Activated CD8-positive, alpha-beta memory T cell treated with anti-CD3 and anti-CD28 coated beads, Interleukin-2, amount 10 ng/mL, durations not matched to agents 7 days and 5 days (primary cell): ENCODE data around the gene ARMC12. TPM values are rescaled to one million over a fixed set of nuclear protein-coding genes. Genes with fewer than 3 reads are reported as not detected.
A peak's percentile ranks its signal among the peaks of the same experiment; 100 is the strongest.

Source experiments
- ATAC-seq: fragments of 150-1000 bp; cut with Tn5 transposase; one replicate; pipeline ENCODE4 v1.10.0; 2021; ENCODE audit warnings: moderate library complexity
- CTCF ChIA-PET: fragments of 350-600 bp; sonication (Branson Sonifier 250); formaldehyde crosslinking; loops from one replicate; lab custom pipeline; 2021; ENCODE audit warnings: antibody characterized with exemption; lab: Charles Lee
- DNase-seq: peaks from one replicate; pipeline ENCODE4 v3.0.0-alpha.2; 2020
- H3K27ac Mint-ChIP-seq: one replicate; pipeline ENCODE4 v1.8.0; 2021; ENCODE audit warnings: mild to moderate bottlenecking, mixed read lengths
- H3K27me3 Mint-ChIP-seq: one replicate; pipeline ENCODE4 v1.8.0; 2021; ENCODE audit warnings: mixed read lengths
- H3K36me3 Mint-ChIP-seq: one replicate; pipeline ENCODE4 v1.8.0; 2021; ENCODE audit warnings: mild to moderate bottlenecking, mixed read lengths
- H3K4me1 Mint-ChIP-seq: one replicate; pipeline ENCODE4 v1.8.0; 2021; ENCODE audit warnings: mixed read lengths
- H3K4me3 Mint-ChIP-seq: one replicate; pipeline ENCODE4 v1.8.0; 2021; ENCODE audit warnings: mild to moderate bottlenecking, moderate library complexity, mixed read lengths
- H3K9me3 Mint-ChIP-seq: one replicate; pipeline ENCODE4 v1.8.0; 2022; ENCODE audit warnings: low read depth, mixed read lengths
- total RNA-seq, 2 experiments: library from RNA; stranded (reverse); gene quantifications; one replicate each; pipeline ENCODE4 v1.2.3, GENCODE V29; 2021

Gene ARMC12
- total RNA-seq, 2 experiments from 2014 or later = 0.45 to 0.96 TPM

DNA sequence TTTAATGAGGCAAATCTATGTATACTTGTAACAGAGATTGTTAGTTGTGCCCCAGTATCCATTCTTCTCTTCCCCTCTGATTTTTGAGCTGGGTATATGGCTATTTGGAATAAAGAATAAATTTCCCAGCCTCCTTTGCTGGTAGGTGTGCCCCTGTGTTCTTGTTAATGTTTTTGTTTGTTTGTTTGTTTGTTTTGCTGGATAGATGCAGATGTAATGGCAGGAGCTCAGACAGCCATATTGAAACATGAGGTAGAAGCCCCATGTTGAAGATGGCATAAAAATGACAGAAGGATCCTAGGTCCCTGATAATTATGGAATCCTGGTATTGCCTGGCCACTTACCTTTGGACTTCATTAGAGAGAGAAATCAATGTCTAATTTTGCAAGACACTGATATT lies 28.2 kb upstream of the ARMC12 start:
- Mint-ChIP-seq H3K27ac (no peak overlapping the region), H3K27me3 (no peaks in the 10 kb centered on the region), H3K36me3 (peaks cover 7% of the 10 kb centered on the region), H3K9me3 (peaks cover 2% of the 10 kb centered on the region), H3K4me3 (no peak overlapping the region), H3K4me1 (peaks cover 23% of the 10 kb centered on the region)
- DNase-seq (no peak), ATAC-seq (no peak)
- CTCF ChIA-PET = interaction anchor here (0.6 to 0.7 kb wide), 2 partner anchors 114 to 156 kb away, joined by 3 read pairs; no protein-coding TSS in a partner anchor

DNA sequence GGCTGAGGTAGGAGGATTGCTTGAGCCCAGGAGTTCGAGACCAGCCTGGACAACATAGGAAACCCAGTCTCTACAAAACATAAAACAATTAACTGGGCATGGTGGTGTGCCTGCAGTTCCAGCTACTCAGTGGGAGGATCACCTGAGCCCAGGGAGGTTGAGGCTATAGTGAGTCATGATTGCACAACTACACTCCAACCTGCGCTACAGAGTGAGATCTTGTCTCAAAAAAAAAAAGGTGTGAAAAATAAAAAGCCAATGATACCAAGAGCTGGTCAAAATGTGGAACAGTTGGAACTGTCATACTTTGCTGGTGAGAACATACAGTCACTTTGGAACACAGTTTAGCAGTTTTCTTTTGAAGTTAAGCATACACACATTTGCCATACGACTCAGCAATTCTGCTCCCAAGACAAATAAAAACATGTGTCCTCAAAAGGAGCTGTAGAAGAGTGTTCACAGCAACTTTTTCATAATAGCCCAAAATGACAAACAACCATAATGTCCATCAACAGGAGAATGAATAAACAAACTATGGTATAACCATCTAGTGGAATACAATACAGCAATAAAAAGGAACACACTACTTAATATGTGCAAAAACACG lies 26.5 kb upstream of the ARMC12 start:
- peak; percentile 59 for DNase-seq
- peaks cover 2% of the 10 kb centered on the region for H3K9me3 Mint-ChIP-seq
- peak overlapping the region; percentile 41 for H3K27ac Mint-ChIP-seq
- H3K27me3 Mint-ChIP-seq = no peaks in the 10 kb centered on the region
- H3K4me1 Mint-ChIP-seq = peaks cover 25% of the 10 kb centered on the region
- CTCF ChIA-PET = interaction anchor here (1.0 to 2.0 kb wide), 8 partner anchors 12 to 64 kb away, joined by 3 to 6 read pairs (median 4); partner anchors contain the start of gene ARMC12
- peak; percentile 91 for ATAC-seq
- H3K36me3 Mint-ChIP-seq = peaks cover 2% of the 10 kb centered on the region
- no peak overlapping the region for H3K4me3 Mint-ChIP-seq

DNA sequence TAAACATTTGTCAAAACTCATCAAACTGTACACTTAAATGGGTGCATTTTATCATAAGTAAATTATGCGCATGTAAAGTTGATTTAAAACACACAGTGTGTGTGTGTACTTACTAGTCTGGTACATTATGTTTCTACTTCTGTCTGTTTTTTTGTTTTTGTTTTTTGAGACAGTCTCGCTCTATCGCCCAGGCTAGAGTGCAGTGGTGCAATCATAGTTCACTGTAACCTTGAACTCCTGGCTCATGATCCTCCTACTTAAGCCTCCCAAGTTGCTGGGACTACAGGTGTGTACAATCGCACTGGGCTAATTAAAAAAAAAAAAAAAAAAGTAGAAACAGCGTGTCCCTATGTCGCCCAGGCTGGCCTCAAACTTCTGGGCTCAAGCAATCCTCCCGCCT lies 25.1 kb upstream of the ARMC12 start:
- Mint-ChIP-seq H3K27ac (no peak overlapping the region), H3K27me3 (no peaks in the 10 kb centered on the region), H3K4me3 (no peak overlapping the region), H3K4me1 (peaks cover 23% of the 10 kb centered on the region), H3K9me3 (peaks cover 2% of the 10 kb centered on the region), H3K36me3 (peaks cover 2% of the 10 kb centered on the region)
- DNase-seq (no peak), ATAC-seq (no peak)
- CTCF ChIA-PET = interaction anchor here (1.1 to 1.5 kb wide), 3 partner anchors 23 to 30 kb away, joined by 3 read pairs; partner anchors contain the start of gene FKBP5

DNA sequence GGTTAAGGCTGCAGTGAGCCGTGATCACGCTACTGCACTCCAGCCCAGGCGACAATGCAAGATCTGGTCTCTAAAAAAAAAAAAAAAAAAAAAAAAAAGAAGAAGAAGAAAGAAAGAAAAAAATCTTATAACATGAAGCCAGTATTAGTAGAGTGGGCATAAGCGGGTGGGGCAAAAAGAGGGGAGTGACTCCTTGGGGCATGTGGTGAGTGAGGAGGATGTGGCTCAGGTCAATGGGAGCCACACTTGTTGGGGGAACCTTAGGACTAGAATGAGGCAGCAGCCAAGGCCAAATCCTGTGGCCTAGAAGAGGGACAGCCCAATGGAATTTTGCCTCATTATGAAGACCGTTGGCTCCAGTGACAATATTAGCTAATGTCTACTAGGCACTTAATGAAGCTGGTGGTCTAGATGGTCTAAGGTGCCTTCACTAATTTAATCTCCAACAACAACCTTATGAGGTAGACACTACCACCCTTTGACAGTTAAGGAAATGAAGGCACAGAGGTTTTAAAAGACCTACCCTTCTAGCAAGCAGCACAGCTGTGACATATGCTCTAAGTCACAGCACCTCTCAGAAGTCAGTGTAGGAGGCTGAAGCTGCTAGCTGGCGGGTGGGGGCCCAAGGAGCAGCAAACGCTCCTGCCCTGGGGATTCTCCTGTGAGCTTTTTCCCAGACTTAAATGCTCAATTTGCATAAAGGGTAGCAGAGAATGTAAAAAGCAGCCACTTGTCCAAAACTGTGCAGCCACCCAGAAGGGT lies 23.6 kb upstream of the ARMC12 start:
- CTCF ChIA-PET = interaction anchor here (0.7 to 1.5 kb wide), 4 partner anchors 9 to 24 kb away, joined by 3 to 5 read pairs (median 4); partner anchors contain the start of gene ARMC12
- Mint-ChIP-seq H3K9me3 (peaks cover 2% of the 10 kb centered on the region), H3K4me3 (no peak overlapping the region), H3K4me1 (peaks cover 29% of the 10 kb centered on the region), H3K27ac (no peak overlapping the region), H3K27me3 (no peaks in the 10 kb centered on the region), H3K36me3 (peaks cover 2% of the 10 kb centered on the region)
- ATAC-seq (no peak), DNase-seq (no peak)

DNA sequence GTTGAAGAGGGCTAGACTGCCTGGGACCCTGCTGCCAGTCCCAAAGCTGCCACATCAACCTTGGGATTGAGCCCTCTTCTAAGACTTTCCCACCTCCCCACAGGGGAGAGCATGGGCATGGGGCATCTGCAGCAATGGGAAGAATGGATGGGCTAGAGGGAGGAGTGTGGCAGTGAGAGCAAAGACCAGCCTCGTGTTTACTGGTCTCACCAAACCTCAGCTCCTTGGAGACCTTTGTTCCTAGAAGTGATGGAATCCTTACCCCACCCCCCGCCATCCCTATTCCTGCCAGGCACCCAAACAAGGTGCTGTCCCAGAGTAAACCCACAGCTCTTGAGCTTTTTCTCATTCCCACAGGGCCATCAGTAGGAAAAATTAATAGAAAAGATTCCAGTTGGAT lies 20.0 kb upstream of the ARMC12 start:
- no peaks in the 10 kb centered on the region for H3K27me3 Mint-ChIP-seq
- DNase-seq = no peak

DNA sequence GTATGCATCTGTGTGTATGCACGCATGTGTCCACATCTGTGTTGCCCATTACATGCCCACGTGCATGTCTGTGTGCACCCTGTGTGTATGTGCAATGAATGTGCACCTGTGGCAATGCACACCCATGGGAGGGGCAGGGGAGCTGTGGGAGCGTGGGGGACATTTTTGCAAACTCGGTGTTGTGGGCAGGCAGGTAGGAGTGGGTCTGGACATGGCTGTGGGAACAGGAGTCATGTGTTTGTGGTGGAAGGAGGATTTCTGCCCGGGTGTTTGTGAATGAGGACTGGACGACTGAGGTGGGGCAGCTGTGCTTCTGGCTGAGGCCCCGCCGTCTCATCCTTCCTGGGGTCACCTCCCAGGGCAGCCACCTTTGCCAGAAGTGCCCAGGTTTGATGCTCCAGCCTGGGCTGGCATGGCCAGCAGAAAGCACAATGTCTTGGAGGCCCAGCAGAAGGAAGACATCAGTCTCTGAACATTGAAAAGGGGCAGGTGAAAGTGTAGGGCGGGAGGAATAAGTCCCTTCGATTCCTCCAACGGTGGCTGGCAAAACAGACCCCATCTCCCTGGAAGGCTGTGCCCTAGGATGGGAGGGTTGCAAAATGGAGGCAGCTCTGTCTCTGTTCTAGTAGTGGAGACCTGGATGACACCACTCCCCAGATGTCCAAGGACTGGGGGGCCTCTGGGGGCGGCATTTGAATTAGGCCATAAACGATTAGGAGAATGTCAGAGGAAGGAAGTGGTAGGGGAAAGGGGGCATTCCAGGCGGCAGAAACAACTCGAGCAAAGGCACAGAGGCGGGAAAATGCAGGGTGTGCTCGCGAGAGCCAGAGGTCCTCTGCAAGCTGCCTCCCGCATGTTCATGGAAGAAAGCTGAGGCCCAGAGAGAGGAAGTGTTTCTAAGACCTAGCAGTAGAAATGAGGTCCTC lies 19.1 kb upstream of the ARMC12 start:
- peaks cover 41% of the 10 kb centered on the region for H3K4me1 Mint-ChIP-seq
- H3K36me3 Mint-ChIP-seq = no peaks in the 10 kb centered on the region
- no peak for ATAC-seq
- no peaks in the 10 kb centered on the region for H3K9me3 Mint-ChIP-seq
- no peak overlapping the region for H3K4me3 Mint-ChIP-seq
- no peaks in the 10 kb centered on the region for H3K27me3 Mint-ChIP-seq
- H3K27ac Mint-ChIP-seq = no peak overlapping the region
- no peak for DNase-seq
- CTCF ChIA-PET = interaction anchor here (4.4 kb wide), 1 partner anchor 19 kb away, joined by 17 read pairs; the partner anchor contains the start of gene ARMC12

More for the DNA sequence above, 20.0 kb upstream of the ARMC12 start:
- no peak for ATAC-seq
- H3K4me1 Mint-ChIP-seq = peaks cover 41% of the 10 kb centered on the region
- CTCF ChIA-PET = interaction anchor here (4.4 kb wide), 1 partner anchor 20 kb away, joined by 17 read pairs; the partner anchor contains the start of gene ARMC12
- no peak overlapping the region for H3K4me3 Mint-ChIP-seq
- no peaks in the 10 kb centered on the region for H3K9me3 Mint-ChIP-seq
- no peaks in the 10 kb centered on the region for H3K36me3 Mint-ChIP-seq
- H3K27ac Mint-ChIP-seq = no peak overlapping the region

DNA sequence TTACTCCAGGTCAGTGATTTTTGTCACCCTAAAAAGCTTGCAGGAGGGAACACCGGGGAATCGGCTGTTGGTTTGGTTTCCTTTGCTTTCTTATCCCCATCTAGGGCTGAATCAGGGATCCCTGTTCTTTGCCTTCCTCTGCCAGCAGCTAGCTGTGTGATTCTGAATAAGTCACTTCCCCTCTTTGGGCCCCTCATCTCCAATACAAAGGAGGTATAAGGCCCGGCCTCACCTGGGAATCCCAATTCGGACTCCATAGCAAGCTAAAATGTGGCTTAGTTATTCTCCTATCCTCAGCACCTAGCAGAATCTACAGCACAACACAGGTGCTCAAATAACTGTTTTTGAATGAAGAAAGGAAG lies 18.5 kb upstream of the ARMC12 start:
- CTCF ChIA-PET = interaction anchor here (4.4 kb wide), 1 partner anchor 18 kb away, joined by 17 read pairs; the partner anchor contains the start of gene ARMC12
- no peak for DNase-seq
- ATAC-seq = no peak
- peak overlapping the region; percentile 64 for H3K27ac Mint-ChIP-seq
- no peaks in the 10 kb centered on the region for H3K27me3 Mint-ChIP-seq
- no peaks in the 10 kb centered on the region for H3K9me3 Mint-ChIP-seq
- peaks cover 37% of the 10 kb centered on the region for H3K4me1 Mint-ChIP-seq
- no peaks in the 10 kb centered on the region for H3K36me3 Mint-ChIP-seq
- H3K4me3 Mint-ChIP-seq = no peak overlapping the region

DNA sequence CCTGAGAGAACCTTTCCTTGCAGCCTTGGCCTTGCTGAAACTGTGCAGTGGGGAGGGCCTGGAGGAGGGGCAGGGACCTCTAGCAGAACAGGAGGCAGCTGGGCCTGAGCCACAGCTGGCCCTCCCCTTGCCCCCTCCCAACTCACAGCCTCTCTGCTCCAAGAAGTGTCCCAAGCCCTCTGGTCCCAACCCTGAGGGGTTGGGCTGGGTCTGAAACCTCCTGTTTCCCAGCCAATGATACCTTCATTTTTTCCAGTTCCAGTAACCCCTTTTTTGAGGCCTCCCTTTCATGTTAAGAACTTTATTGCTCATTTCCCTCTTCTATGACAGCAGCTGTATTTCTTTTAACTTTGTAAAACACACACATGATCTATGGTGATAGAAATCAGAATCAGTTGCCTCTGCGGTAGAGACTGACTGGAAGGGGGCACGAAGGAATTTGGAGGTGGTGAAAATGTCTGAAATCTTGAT lies 17.9 kb upstream of the ARMC12 start:
- Mint-ChIP-seq H3K36me3 (no peaks in the 10 kb centered on the region), H3K9me3 (no peaks in the 10 kb centered on the region), H3K4me1 (peaks cover 34% of the 10 kb centered on the region), H3K4me3 (no peak overlapping the region), H3K27ac (peak overlapping the region; percentile 64), H3K27me3 (no peaks in the 10 kb centered on the region)
- ATAC-seq = peak; percentile 29
- CTCF ChIA-PET = interaction anchor here (4.4 kb wide), 1 partner anchor 17 kb away, joined by 17 read pairs; the partner anchor contains the start of gene ARMC12
- DNase-seq = no peak

DNA sequence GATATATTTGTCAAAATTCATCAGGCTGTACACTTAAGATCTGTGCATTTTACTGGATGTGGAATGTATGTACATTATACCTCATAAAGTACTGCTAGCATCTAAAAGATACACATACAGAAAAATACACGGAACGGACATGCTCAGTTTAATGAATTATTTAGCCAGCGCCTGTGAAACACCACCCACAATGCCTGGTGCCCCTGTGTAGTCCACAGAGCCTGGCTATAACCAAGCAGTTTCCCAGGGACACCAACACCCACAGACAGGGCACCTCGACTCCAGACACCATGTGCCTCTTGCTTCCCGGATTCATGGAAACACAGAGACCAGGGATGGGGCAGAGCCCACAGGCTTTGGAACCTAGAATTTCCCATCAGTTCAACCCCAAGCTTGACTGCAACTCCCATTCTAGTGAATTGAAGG lies 17.4 kb upstream of the ARMC12 start:
- CTCF ChIA-PET = interaction anchor here (1.0 to 4.4 kb wide), 2 partner anchors 9 to 17 kb away, joined by 3 to 17 read pairs; partner anchors contain the start of gene ARMC12
- H3K4me3 Mint-ChIP-seq = no peak overlapping the region

DNA sequence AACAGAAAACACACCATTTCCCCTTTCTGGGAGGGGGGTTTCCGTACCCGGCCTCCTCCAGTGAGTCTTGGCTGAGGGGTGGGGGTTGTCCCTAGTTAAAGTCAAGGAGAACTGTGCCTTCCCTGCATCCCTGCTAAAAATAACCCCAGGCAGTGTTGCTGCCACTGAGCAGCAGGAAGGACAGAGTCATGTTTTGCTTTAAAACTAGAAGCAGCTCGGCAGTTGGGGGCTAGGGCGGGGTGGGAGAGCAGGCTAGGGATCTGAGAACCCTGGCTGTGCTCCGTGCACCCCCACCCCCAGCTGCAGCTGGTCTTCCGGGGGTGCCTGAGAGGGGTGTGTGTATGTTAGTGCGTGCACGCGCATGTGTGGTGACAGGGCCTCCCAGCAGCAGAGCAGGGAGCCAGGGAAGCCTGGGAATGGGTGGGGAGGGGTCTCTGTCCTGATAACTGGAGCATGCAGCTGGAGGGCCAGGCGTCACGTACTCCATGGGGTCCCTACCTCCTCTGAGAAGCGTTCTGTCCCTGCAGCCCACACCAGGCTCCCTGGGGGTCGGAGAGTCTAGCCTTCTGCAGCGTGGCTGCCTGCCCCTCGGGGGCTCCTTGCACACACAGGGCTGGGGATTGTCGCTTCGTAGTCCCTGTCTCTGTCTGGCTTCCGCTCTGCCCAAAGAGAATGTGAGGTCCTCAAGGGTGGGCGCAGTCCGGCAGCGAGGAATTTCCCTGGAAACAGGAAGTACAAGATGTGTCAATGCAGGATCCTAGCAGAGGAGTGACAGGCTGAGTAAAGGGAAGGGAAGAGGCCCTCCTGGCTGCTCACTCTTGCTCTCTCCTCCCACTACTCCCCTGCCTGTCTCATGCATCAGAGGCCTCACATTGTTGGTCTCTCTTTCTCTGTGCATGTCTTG lies 16.8 kb upstream of the ARMC12 start:
- Mint-ChIP-seq H3K4me1 (peaks cover 34% of the 10 kb centered on the region), H3K27me3 (no peaks in the 10 kb centered on the region)

More for the DNA sequence above, 17.4 kb upstream of the ARMC12 start:
- Mint-ChIP-seq H3K4me1 (peaks cover 34% of the 10 kb centered on the region), H3K9me3 (no peaks in the 10 kb centered on the region), H3K36me3 (no peaks in the 10 kb centered on the region), H3K27me3 (no peaks in the 10 kb centered on the region), H3K27ac (peak overlapping the region; percentile 64)
- peak; percentile 15 for ATAC-seq
- DNase-seq = no peak

DNA sequence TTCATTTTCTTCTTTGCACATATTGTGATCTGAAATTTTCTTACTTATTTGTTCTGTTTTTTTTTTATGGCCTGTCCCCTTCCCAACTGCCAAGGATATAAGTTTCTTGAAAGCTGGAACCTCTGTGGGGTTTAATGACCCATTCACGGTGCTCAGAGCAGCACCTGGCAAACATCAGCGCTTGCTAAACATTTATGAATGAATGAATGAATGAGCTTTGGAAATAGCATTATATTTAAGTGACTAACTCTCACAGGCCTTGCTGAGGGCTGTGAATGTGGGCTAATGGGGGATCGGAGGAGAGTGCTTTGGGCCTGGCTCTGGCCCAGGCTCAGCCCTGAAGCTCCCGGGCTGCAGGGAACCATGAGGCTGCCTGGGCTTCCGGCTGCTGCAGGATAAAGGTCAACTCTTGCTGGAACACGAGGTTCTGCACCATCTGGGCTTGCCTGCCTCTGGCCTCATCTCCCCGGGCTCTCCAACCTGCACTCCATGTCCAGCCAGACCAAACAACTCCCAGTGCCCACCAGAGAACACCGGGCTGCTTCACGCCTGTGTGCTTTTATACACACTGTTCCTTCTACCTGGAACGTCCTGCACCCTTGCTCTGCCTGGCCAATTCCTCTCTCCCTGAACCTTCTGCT lies 14.6 kb upstream of the ARMC12 start:
- no peaks in the 10 kb centered on the region for H3K9me3 Mint-ChIP-seq
- no peaks in the 10 kb centered on the region for H3K27me3 Mint-ChIP-seq
- no peaks in the 10 kb centered on the region for H3K36me3 Mint-ChIP-seq
- H3K4me3 Mint-ChIP-seq = no peak overlapping the region
- no peak overlapping the region for H3K27ac Mint-ChIP-seq
- ATAC-seq = no peak
- peaks cover 54% of the 10 kb centered on the region for H3K4me1 Mint-ChIP-seq
- CTCF ChIA-PET = interaction anchor here (1.0 to 1.1 kb wide), 2 partner anchors 12 to 14 kb away, joined by 3 read pairs; no protein-coding TSS in a partner anchor
- DNase-seq = no peak

More for the DNA sequence above, 16.8 kb upstream of the ARMC12 start:
- CTCF ChIA-PET = interaction anchor here (1.0 to 4.4 kb wide), 2 partner anchors 8 to 16 kb away, joined by 3 to 17 read pairs; partner anchors contain the start of gene ARMC12
- Mint-ChIP-seq H3K9me3 (no peaks in the 10 kb centered on the region), H3K36me3 (no peaks in the 10 kb centered on the region), H3K27ac (peak overlapping the region; percentile 64), H3K4me3 (no peak overlapping the region)
- peak; percentile 35 for DNase-seq
- ATAC-seq = peak; percentile 38
